Nucleus accumbens (tissue), 56 donors: Measurements from ENCODE around the gene ANKFY1.
A peak's percentile ranks its signal among the peaks of the same experiment; 100 is the strongest.
"Not testable (repeated sequence)": the region's sequence is repeated elsewhere in the genome, so short reads cannot be mapped to it uniquely, and the experiment has no call there.

Experiments
- DNase-seq, 56 donors: peaks; one replicate each; lab custom pipeline; 2025; lab: John Stamatoyannopoulos, UW

ANKFY1 gene

GRCh38 chr17:4221899-4222659 is 41.7 kb downstream of the ANKFY1 start:
- DNase-seq, result no peak

GRCh38 chr17:4221163-4221562 is 42.6 kb downstream of the ANKFY1 start:
- no peak for DNase-seq

- no peak for DNase-seq
These were observed 43.1 kb downstream of the ANKFY1 start for GRCh38 chr17:4220655-4221054.

- no peak for DNase-seq
These were observed 44.5 kb downstream of the ANKFY1 start for GRCh38 chr17:4219241-4219640.

- no peak for DNase-seq
These were observed 47.8 kb downstream of the ANKFY1 start for GRCh38 chr17:4215882-4216570.

- no peak for DNase-seq
These were observed 49.6 kb downstream of the ANKFY1 start for GRCh38 chr17:4214157-4214556.

- DNase-seq, result peak in 1 of 56 donors; percentile 17
These were observed 54.2 kb downstream of the ANKFY1 start for GRCh38 chr17:4209611-4210010.

GRCh38 chr17:4208238-4208637 is 55.5 kb downstream of the ANKFY1 start:
- DNase-seq, result no peak

GRCh38 chr17:4206962-4207361 is 56.8 kb downstream of the ANKFY1 start:
- no peak for DNase-seq

GRCh38 chr17:4205917-4206316 is 57.9 kb downstream of the ANKFY1 start:
- DNase-seq, result no peak

- DNase-seq, result peak in 2 of 56 donors; percentile 12 to 27
These were observed 59.0 kb downstream of the ANKFY1 start for GRCh38 chr17:4204710-4205173.

- no peak for DNase-seq
These were observed 59.6 kb downstream of the ANKFY1 start for GRCh38 chr17:4204190-4204589.

GRCh38 chr17:4201226-4201625 is 62.6 kb downstream of the ANKFY1 start:
- DNase-seq, result no peak

GRCh38 chr17:4199818-4200402 is 63.9 kb downstream of the ANKFY1 start:
- DNase-seq, result peak in 2 of 56 donors; percentile 5 to 24

- peak in 14 of 56 donors; percentile 3 to 59 (median 26) for DNase-seq
These were observed 64.8 kb downstream of the ANKFY1 start for GRCh38 chr17:4198995-4199394.

- DNase-seq, result peak in 1 of 56 donors; percentile 19
These were observed 68.5 kb downstream of the ANKFY1 start for GRCh38 chr17:4195306-4195705.

- peak in 2 of 56 donors; percentile 12 to 19 for DNase-seq
These were observed 69.0 kb downstream of the ANKFY1 start for GRCh38 chr17:4194796-4195195.

- DNase-seq, result not testable (repeated sequence)
These were observed 73.0 kb downstream of the ANKFY1 start for GRCh38 chr17:4190791-4191190.

GRCh38 chr17:4189280-4189679 is 74.5 kb downstream of the ANKFY1 start:
- DNase-seq, result no peak

- DNase-seq, result no peak
These were observed 75.7 kb downstream of the ANKFY1 start for GRCh38 chr17:4188076-4188475.

GRCh38 chr17:4187076-4187475 is 76.7 kb downstream of the ANKFY1 start:
- no peak for DNase-seq
